Ramos (cell line): ENCODE measurements around the gene TRIM14.
"Not testable (repeated sequence)": the region's sequence is repeated elsewhere in the genome, so short reads cannot be mapped to it uniquely, and the experiment has no call there.

Experiments
- in situ Hi-C: fragments of 300-500 bp; cut with MboI; formaldehyde crosslinking; loops from one replicate; pipeline ENCODE4 v1.14.3; 2022; ENCODE audit warnings: low sequenced_read_pairs; ENCODE audit not compliant: unreplicated experiment

Gene TRIM14

DNA sequence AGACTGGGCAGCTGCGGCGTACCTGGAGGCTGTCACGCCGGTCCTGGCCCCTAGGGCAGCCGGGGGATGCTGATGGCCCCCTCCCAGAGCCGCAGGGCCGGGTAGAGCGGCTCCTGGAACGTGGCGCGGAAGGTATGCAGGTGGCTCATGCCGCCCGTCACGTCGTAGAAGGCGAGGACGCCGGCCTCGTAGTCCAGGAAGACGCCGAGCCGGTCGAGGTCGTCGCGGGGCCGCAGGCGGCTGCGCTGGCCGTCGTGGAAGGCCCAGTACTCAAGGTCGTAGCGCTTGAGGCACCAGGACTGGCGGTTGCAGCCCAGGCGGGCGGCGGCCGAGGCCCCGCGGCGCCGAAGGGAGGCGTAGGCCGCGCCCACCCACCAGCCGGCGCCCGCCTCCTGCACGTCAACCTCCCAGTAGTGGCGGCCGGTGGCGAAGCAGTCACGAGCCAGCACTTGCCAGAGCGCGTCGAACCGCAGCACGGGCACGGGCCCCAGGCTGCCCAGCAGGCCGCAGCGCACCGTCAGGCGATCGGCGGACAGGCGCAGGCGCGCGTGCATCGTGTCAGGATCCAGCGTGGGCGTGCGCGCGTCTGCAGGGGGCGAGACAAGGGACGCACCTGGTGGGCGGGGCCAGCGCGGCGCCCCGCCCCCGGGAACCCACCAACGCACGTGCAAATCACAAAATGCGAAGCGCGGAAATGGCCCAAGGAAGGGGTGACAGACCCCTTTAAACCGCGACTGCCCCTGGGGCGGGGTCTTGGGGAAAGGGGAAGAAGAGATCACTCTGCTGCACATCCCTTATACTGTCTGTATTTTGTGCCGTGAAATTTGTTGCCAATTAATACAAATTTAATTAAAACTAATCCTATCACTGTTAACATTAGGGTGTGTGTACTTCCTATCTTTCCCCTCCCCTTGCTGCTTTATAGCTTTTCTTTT, 31.3 kb downstream of the TRIM14 start:
- in situ Hi-C loops, result no loop called here

GRCh38 chr9:98086461-98086860, 32.6 kb downstream of the TRIM14 start:
- in situ Hi-C loops, result no loop called here

DNA sequence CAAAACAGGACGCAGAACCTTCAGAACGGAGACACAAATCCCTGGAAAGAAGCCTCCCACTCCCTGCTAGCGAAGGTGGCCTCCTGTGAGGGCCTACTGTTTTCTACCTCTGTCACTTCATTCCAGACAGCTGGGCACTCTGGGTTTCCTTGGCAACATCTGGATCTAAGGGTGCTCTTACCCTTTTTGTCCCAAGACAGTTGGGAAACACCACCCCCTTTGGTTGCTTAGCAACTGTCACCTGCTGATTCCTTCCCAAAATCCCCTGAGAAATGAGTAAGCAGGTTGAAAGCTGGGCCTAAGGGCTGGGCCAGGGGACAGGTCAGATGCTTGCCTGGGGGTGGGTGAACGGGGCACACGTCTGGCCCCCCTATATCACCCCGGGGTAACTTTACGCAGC, 33.1 kb downstream of the TRIM14 start:
- in situ Hi-C loops, result no loop called here

- in situ Hi-C loops, result no loop called here
Measured at GRCh38 chr9:98085058-98085457, 34.0 kb downstream of the TRIM14 start.

DNA sequence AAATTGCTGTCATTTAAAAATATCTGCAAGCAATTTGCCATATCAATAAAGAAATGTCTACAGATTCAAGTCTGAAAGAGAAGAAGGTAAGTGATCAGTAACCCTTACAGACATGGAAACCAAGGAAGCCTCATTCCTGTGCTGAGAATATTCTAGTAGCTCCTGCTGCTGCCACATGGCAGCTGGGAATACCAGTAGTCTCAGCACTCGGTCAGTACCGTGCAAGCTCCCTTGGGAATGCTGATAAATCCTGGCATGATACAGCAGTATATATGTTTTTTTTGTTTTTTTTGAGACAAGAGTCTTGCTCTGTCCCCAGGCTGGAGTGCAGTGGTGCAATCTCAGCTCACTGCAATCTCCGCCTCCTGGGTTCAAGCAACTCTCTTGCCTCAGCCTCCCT, 34.6 kb downstream of the TRIM14 start:
- in situ Hi-C loops, result no loop called here

DNA sequence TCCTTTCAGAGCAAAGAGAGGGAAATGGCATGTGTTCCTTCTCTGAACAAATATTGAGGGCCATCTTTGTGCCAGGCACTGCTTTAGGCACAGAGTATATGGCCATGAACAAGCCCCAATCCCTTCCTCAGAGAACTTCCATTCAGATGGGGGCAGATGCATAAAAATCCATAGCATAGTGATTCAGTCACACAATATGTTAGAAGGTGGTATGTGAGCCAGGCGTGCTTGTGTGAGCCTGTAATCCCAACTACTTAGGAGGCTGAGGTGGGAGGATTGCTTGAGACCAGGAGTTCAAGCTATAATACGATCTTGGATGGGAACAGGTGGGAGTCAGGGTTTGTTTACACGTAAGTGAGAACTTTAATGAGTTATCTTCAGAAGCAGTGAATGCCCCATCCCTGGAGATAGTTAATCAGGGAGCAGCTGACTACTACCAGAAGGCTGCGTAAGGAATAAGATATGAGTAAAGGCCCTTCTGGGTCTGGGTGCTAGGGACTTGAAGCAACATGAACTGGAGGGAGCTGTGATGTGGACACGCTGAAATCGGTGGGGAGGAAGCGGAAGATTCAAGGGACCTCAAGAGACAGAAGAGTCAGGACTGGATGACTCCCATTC, 35.3 kb downstream of the TRIM14 start:
- in situ Hi-C loops, result no loop called here

GRCh38 chr9:98083061-98083501, 35.9 kb downstream of the TRIM14 start:
- in situ Hi-C loops, result no loop called here

- in situ Hi-C loops, result no loop called here
Measured at GRCh38 chr9:98081477-98082219, 37.4 kb downstream of the TRIM14 start.

DNA sequence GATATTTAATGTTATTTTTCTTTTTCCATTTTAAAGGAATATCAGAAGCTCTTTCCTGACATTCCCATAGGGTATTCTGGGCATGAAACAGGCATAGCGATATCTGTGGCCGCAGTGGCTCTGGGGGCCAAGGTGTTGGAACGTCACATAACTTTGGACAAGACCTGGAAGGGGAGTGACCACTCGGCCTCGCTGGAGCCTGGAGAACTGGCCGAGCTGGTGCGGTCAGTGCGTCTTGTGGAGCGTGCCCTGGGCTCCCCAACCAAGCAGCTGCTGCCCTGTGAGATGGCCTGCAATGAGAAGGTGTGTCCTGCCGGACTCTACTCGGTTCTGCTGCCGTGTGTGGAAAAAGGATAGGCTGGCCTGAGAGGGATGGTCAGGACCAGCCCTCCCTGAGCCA, 38.2 kb downstream of the TRIM14 start:
- in situ Hi-C loops, result no loop called here

- in situ Hi-C loops, result no loop called here
Measured at GRCh38 chr9:98080326-98080725, 38.7 kb downstream of the TRIM14 start.

DNA sequence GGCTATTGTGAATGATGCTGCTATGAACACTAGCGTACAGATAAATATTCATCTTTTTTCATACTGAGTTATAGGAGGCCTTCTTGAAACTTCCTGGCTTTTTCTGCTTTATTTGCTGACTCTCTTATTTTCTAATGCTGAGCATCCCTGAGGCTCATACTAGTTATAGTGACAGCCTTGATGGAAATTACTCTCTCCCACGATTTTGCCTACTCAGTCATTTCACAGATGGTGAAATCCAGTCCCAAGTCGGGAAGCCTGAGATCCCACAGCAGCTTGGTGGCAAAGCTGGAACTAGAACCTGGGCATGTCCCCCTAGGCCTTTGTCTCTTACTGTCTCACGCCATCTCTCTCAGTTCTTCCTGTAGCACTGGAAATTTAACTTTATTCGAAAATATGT, 40.1 kb downstream of the TRIM14 start:
- in situ Hi-C loops, result no loop called here

- in situ Hi-C loops, result not testable (repeated sequence)
Measured at GRCh38 chr9:98076514-98076890, 42.5 kb downstream of the TRIM14 start.

GRCh38 chr9:98075332-98075805, 43.7 kb downstream of the TRIM14 start:
- in situ Hi-C loops, result no loop called here

- in situ Hi-C loops, result loop anchor here (25.0 kb wide), 1 partner anchor 713 kb away; the partner anchor contains the start of gene ANKS6
Measured at GRCh38 chr9:98074115-98074990, 44.7 kb downstream of the TRIM14 start.

DNA sequence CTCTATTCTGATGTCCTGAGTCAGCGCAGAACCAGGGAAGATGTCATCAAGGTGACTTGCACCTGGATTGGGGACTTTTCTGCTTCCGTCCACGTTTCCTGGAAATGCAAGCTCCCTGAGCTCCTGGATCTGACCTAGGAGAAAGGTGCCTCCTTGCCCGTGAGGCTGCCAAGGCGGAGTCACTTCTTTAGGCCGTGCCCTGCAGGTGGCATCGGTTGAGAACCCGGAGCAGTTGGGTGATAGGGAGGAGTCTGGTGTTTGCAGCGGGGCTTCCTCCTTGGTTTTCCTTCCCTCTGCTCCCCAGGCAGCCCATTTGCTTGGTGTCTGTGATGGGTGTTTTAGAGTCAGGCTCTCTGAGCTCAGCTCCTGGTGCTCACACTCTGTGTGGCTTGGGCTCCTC, 47.3 kb downstream of the TRIM14 start:
- in situ Hi-C loops, result loop anchor here (25.0 kb wide), 1 partner anchor 716 kb away; the partner anchor contains the start of gene ANKS6

- in situ Hi-C loops, result loop anchor here (25.0 kb wide), 1 partner anchor 717 kb away; the partner anchor contains the start of gene ANKS6
Measured at GRCh38 chr9:98070704-98071103, 48.3 kb downstream of the TRIM14 start.

DNA sequence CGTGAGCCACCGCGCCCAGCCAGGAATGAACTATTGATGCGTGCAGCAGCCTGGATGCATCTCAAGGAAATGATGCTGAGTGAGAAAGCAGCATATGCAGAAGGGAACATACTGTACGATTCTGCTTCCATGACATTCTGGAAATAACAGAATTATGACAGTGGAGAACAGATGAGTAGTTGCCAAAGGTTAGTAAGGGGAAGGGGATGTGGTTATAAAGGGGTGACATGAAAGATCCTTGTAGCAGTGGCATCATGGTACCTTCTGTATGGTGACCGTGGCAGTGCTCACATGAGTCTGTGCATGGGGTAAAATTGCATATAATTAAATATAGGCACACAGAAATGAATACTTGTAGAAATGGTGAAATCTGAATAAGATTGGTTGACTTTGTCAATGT, 49.5 kb downstream of the TRIM14 start:
- in situ Hi-C loops, result loop anchor here (5.0 to 25.0 kb wide), 2 partner anchors 188 to 718 kb away; partner anchors contain the start of genes ANKS6 and TBC1D2

DNA sequence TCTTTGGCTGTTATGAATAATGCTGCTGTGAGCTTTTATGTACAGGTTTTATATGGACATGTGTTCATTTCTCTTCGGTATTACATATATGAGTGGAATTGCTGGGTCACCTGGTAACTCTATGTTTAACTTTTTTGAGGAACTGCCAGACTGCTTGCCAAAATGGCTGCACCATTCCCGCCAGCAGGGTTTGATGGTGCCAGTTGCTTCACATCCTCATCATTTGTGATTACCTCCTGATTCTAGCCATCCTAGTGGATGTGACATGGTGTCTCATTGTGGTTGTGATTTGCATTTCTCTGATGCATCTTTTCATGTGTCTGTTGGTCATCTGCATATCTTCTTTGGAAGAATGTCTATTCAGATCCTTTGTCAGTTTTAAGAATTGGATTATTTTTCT, 51.8 kb downstream of the TRIM14 start:
- in situ Hi-C loops, result loop anchor here (5.0 to 25.0 kb wide), 2 partner anchors 190 to 720 kb away; partner anchors contain the start of genes ANKS6 and TBC1D2

DNA sequence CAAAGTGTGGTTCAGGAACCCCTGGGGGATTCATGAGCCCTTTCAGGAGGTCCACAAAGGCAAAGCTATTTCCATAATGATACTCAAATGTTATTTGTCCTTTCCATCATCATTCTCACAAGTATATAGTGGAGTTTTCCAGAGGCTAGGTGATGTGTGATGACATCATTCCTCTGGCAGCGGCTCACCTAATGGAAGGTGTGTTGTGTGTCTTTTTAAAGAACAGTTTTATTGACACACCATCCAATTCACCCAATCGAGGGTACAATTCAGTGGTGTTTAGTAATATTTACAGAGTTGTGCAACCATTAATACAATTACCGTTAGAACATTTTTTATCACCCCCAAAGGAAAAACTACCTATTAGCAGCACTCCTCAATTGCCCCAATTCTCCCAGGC, 52.8 kb downstream of the TRIM14 start:
- in situ Hi-C loops, result loop anchor here (5.0 to 25.0 kb wide), 2 partner anchors 191 to 721 kb away; partner anchors contain the start of genes ANKS6 and TBC1D2
